CD4-positive, CD25-positive, alpha-beta regulatory T cell (primary cell): ENCODE data around the gene SOWAHA. TPM values are rescaled to one million over a fixed set of nuclear protein-coding genes. Genes with fewer than 3 reads are reported as not detected.
A peak's percentile ranks its signal among the peaks of the same experiment; 100 is the strongest.

Source experiments
- ATAC-seq, 2 donors: fragments of 150-1000 bp; cut with Tn5 transposase; one replicate each; pipeline ENCODE4 v1.10.0; 2021; ENCODE audit warnings: low read depth in 2 of 2, moderate number of reproducible peaks in 2 of 2, moderate library complexity in 1 of 2
- DNase-seq, 3 donors: peaks; one replicate each; pipeline versions ENCODE4 v3.0.0 to v3.0.0-alpha.2; 2012 to 2022; ENCODE audit warnings: mixed read lengths in 1 of 3
- H3K27ac ChIP-seq: one replicate; pipeline ENCODE4 v1.7.0; 2013; ENCODE audit warnings: mild to moderate bottlenecking, low read length; ENCODE audit not compliant: insufficient read depth, poor library complexity, severe bottlenecking
- H3K27me3 ChIP-seq: one replicate; pipeline ENCODE4 v1.7.0; 2013; ENCODE audit warnings: low read length; ENCODE audit not compliant: control insufficient read depth, insufficient read depth
- H3K36me3 ChIP-seq: one replicate; pipeline ENCODE4 v1.7.0; 2013; ENCODE audit warnings: mild to moderate bottlenecking, low read length, moderate library complexity; ENCODE audit not compliant: control insufficient read depth, insufficient read depth
- H3K4me1 ChIP-seq: 2 replicates; pipeline ENCODE4 v1.7.0; 2013; ENCODE audit warnings: mild to moderate bottlenecking, low read length; ENCODE audit not compliant: insufficient read depth, control insufficient read depth, poor library complexity, severe bottlenecking
- H3K4me3 ChIP-seq: one replicate; pipeline ENCODE4 v1.7.0; 2013; ENCODE audit warnings: low read depth, mild to moderate bottlenecking, low read length, moderate library complexity
- H3K9me3 ChIP-seq, 2 experiments: 1 replicate in 1 of 2; 2 replicates in 1 of 2; pipeline ENCODE4 v1.7.0; 2013; ENCODE audit warnings: low read length in 2 of 2, mild to moderate bottlenecking in 1 of 2, moderate library complexity in 1 of 2; ENCODE audit not compliant: control insufficient read depth in 2 of 2
- H3K27ac Mint-ChIP-seq, 3 donors: one replicate each; pipeline ENCODE4 v1.8.0; 2020 to 2022; ENCODE audit warnings: mild to moderate bottlenecking in 3 of 3, mixed read lengths in 3 of 3, moderate library complexity in 2 of 3
- H3K27me3 Mint-ChIP-seq: one replicate; pipeline ENCODE4 v1.8.0; 2022; ENCODE audit warnings: mild to moderate bottlenecking, mixed read lengths
- H3K36me3 Mint-ChIP-seq: one replicate; pipeline ENCODE4 v1.8.0; 2020; ENCODE audit warnings: mixed read lengths
- H3K4me1 Mint-ChIP-seq, 4 donors: one replicate each; pipeline ENCODE4 v1.8.0; 2020 to 2022; ENCODE audit warnings: mixed read lengths in 4 of 4, mild to moderate bottlenecking in 1 of 4
- H3K4me3 Mint-ChIP-seq, 4 donors: one replicate each; pipeline ENCODE4 v1.8.0; 2020 to 2022; ENCODE audit warnings: mild to moderate bottlenecking in 4 of 4, mixed read lengths in 4 of 4, moderate library complexity in 3 of 4
- H3K9me3 Mint-ChIP-seq, 7 donors: one replicate each; pipeline ENCODE4 v1.8.0; 2020 to 2022; ENCODE audit warnings: mixed read lengths in 7 of 7, mild to moderate bottlenecking in 3 of 7, moderate library complexity in 2 of 7
- polyA plus RNA-seq, 4 donors: library from polyadenylated mRNA; unstranded; fragments of 300-500 nt; fragmentation: Illumina TruSeq; gene quantifications; one replicate each; pipeline ENCODE4 v1.2.3, GENCODE V29; 2021
- total RNA-seq: library from RNA; stranded (reverse); gene quantifications from one replicate; pipeline ENCODE4 v1.2.3, GENCODE V29; 2022

Gene SOWAHA
- total and polyA plus RNA-seq, 5 donors from 2014 or later, result not detected

- ATAC-seq (no peak), DNase-seq (no peak)
- H3K4me3 Mint-ChIP-seq, result peak overlapping the region; percentile 57 to 84 (median 72)
- H3K27me3 ChIP-seq, result peaks cover 4% of the 10 kb centered on the region
- H3K27ac ChIP-seq, result no peak overlapping the region
- H3K4me1 ChIP-seq, result peaks cover 5% of the 10 kb centered on the region
- H3K36me3 Mint-ChIP-seq, result no peaks in the 10 kb centered on the region
- no peaks in the 10 kb centered on the region for H3K36me3 ChIP-seq
- H3K27me3 Mint-ChIP-seq, result peaks cover 80% of the 10 kb centered on the region
- no peaks in the 10 kb centered on the region for H3K9me3 ChIP-seq
- no peak overlapping the region for H3K4me3 ChIP-seq
- peaks cover 0 to 16% (median 11%) of the 10 kb centered on the region in 4 donors for H3K4me1 Mint-ChIP-seq
- H3K27ac Mint-ChIP-seq, result no peak overlapping the region
- peaks cover 0 to 5% (median 0%) of the 10 kb centered on the region in 7 donors for H3K9me3 Mint-ChIP-seq
Observed at GRCh38 chr5:132819468-132819867, 6.4 kb downstream of the SOWAHA start.

GRCh38 chr5:132820162-132820754 lies 7.2 kb downstream of the SOWAHA start:
- H3K27me3 Mint-ChIP-seq, result peaks cover 84% of the 10 kb centered on the region
- Histone ChIP-seq H3K9me3 (no peaks in the 10 kb centered on the region), H3K27ac (no peak overlapping the region), H3K4me1 (peaks cover 6% of the 10 kb centered on the region), H3K36me3 (no peaks in the 10 kb centered on the region), H3K27me3 (peaks cover 8% of the 10 kb centered on the region), H3K4me3 (no peak overlapping the region)
- no peak overlapping the region for H3K27ac Mint-ChIP-seq
- H3K4me3 Mint-ChIP-seq, result peak overlapping the region; percentile 33 to 72 (median 63)
- ATAC-seq (peak; percentile 76 to 84), DNase-seq (peak; percentile 71 to 88 (median 78))
- H3K36me3 Mint-ChIP-seq, result no peaks in the 10 kb centered on the region
- H3K9me3 Mint-ChIP-seq, result peaks cover 0 to 5% (median 0%) of the 10 kb centered on the region in 7 donors
- H3K4me1 Mint-ChIP-seq, result peaks cover 0 to 14% (median 9%) of the 10 kb centered on the region in 4 donors

- ATAC-seq (no peak), DNase-seq (no peak)
- Mint-ChIP-seq H3K36me3 (no peaks in the 10 kb centered on the region), H3K27ac (no peak overlapping the region), H3K27me3 (peaks cover 78% of the 10 kb centered on the region), H3K4me3 (no peak overlapping the region), H3K4me1 (peaks cover 0 to 20% (median 7%) of the 10 kb centered on the region in 4 donors), H3K9me3 (peaks cover 0 to 5% (median 0%) of the 10 kb centered on the region in 7 donors)
- Histone ChIP-seq H3K4me1 (peaks cover 15% of the 10 kb centered on the region), H3K4me3 (no peak overlapping the region), H3K9me3 (no peaks in the 10 kb centered on the region), H3K27me3 (peaks cover 11% of the 10 kb centered on the region), H3K27ac (no peak overlapping the region), H3K36me3 (no peaks in the 10 kb centered on the region)
Observed at GRCh38 chr5:132821350-132821749, 8.2 kb downstream of the SOWAHA start.

GRCh38 chr5:132821791-132822190 lies 8.7 kb downstream of the SOWAHA start:
- peaks cover 78% of the 10 kb centered on the region for H3K27me3 Mint-ChIP-seq
- Histone ChIP-seq H3K9me3 (no peaks in the 10 kb centered on the region), H3K4me1 (peaks cover 15% of the 10 kb centered on the region), H3K4me3 (no peak overlapping the region), H3K36me3 (no peaks in the 10 kb centered on the region), H3K27me3 (peaks cover 15% of the 10 kb centered on the region), H3K27ac (no peak overlapping the region)
- DNase-seq, result no peak
- ATAC-seq, result no peak
- H3K4me1 Mint-ChIP-seq, result peaks cover 0 to 20% (median 7%) of the 10 kb centered on the region in 4 donors
- H3K9me3 Mint-ChIP-seq, result peaks cover 0 to 5% (median 0%) of the 10 kb centered on the region in 7 donors
- H3K27ac Mint-ChIP-seq, result no peak overlapping the region
- H3K4me3 Mint-ChIP-seq, result peak overlapping the region in 1 of 4 donors; percentile 82
- H3K36me3 Mint-ChIP-seq, result no peaks in the 10 kb centered on the region

GRCh38 chr5:132822650-132823480 lies 9.8 kb downstream of the SOWAHA start:
- DNase-seq (no peak), ATAC-seq (peak in 1 of 2 donors; percentile 21)
- Histone ChIP-seq H3K27ac (no peak overlapping the region), H3K27me3 (peaks cover 18% of the 10 kb centered on the region), H3K9me3 (no peaks in the 10 kb centered on the region), H3K36me3 (no peaks in the 10 kb centered on the region), H3K4me3 (no peak overlapping the region), H3K4me1 (peaks cover 15% of the 10 kb centered on the region)
- Mint-ChIP-seq H3K36me3 (no peaks in the 10 kb centered on the region), H3K27me3 (peaks cover 79% of the 10 kb centered on the region), H3K4me1 (peaks cover 0 to 20% (median 7%) of the 10 kb centered on the region in 4 donors), H3K9me3 (peaks cover 0 to 5% (median 0%) of the 10 kb centered on the region in 7 donors), H3K4me3 (no peak overlapping the region), H3K27ac (no peak overlapping the region)

GRCh38 chr5:132823481-132824050 lies 10.5 kb downstream of the SOWAHA start:
- Histone ChIP-seq H3K27ac (no peak overlapping the region), H3K27me3 (peaks cover 23% of the 10 kb centered on the region), H3K4me3 (no peak overlapping the region), H3K4me1 (peaks cover 15% of the 10 kb centered on the region), H3K36me3 (no peaks in the 10 kb centered on the region), H3K9me3 (no peaks in the 10 kb centered on the region)
- DNase-seq (no peak), ATAC-seq (no peak)
- H3K4me3 Mint-ChIP-seq, result no peak overlapping the region
- no peak overlapping the region for H3K27ac Mint-ChIP-seq
- no peaks in the 10 kb centered on the region for H3K36me3 Mint-ChIP-seq
- H3K4me1 Mint-ChIP-seq, result peaks cover 0 to 20% (median 7%) of the 10 kb centered on the region in 4 donors
- H3K27me3 Mint-ChIP-seq, result peaks cover 80% of the 10 kb centered on the region
- peaks cover 0 to 5% (median 0%) of the 10 kb centered on the region in 7 donors for H3K9me3 Mint-ChIP-seq

GRCh38 chr5:132824426-132824825 lies 11.3 kb downstream of the SOWAHA start:
- Mint-ChIP-seq H3K27me3 (peaks cover 80% of the 10 kb centered on the region), H3K27ac (no peak overlapping the region)

More at GRCh38 chr5:132824426-132824825, 11.3 kb downstream of the SOWAHA start:
- no peak overlapping the region for H3K27ac ChIP-seq
- peaks cover 0 to 6% (median 0%) of the 10 kb centered on the region in 7 donors for H3K9me3 Mint-ChIP-seq
- no peaks in the 10 kb centered on the region for H3K9me3 ChIP-seq
- H3K36me3 Mint-ChIP-seq, result no peaks in the 10 kb centered on the region
- ATAC-seq (no peak), DNase-seq (no peak)
- H3K4me3 ChIP-seq, result no peak overlapping the region
- peaks cover 26% of the 10 kb centered on the region for H3K27me3 ChIP-seq
- no peaks in the 10 kb centered on the region for H3K36me3 ChIP-seq
- H3K4me1 Mint-ChIP-seq, result peaks cover 0 to 21% (median 10%) of the 10 kb centered on the region in 4 donors
- peak overlapping the region in 1 of 4 donors; percentile 7 for H3K4me3 Mint-ChIP-seq
- H3K4me1 ChIP-seq, result peaks cover 15% of the 10 kb centered on the region
